Esophagus (tissue), 2 donors: ENCODE measurements around the gene ATP5F1D. TPM values are rescaled to one million over a fixed set of nuclear protein-coding genes. Genes with fewer than 3 reads are reported as not detected.

ENCODE experiments used
- H3K27ac ChIP-seq, 2 donors: one replicate each; pipeline ENCODE4 v1.5.1; 2013; ENCODE audit warnings: low read depth in 2 of 2, mild to moderate bottlenecking in 2 of 2, inconsistent platforms in 1 of 2, low read length in 1 of 2, moderate library complexity in 1 of 2
- H3K27me3 ChIP-seq, 2 donors: one replicate each; pipeline ENCODE4 v1.6.1; 2013; ENCODE audit warnings: low read length in 2 of 2, control low read depth in 1 of 2, mild to moderate bottlenecking in 1 of 2; ENCODE audit not compliant: insufficient read depth in 2 of 2, control insufficient read depth in 1 of 2
- H3K36me3 ChIP-seq, 2 donors: one replicate each; pipeline ENCODE4 v1.6.1; 2013; ENCODE audit warnings: low read length in 1 of 2; ENCODE audit not compliant: control insufficient read depth in 2 of 2, insufficient read depth in 2 of 2
- H3K4me1 ChIP-seq, 2 donors: one replicate each; pipeline ENCODE4 v1.6.1; 2013; ENCODE audit warnings: low read length in 1 of 2; ENCODE audit not compliant: control insufficient read depth in 2 of 2, insufficient read depth in 2 of 2
- H3K4me3 ChIP-seq, 2 donors: one replicate each; pipeline ENCODE4 v1.5.1; 2013; ENCODE audit warnings: low read length in 2 of 2, mild to moderate bottlenecking in 2 of 2, low read depth in 1 of 2, moderate library complexity in 1 of 2
- H3K9me3 ChIP-seq, 2 donors: one replicate each; pipeline ENCODE4 v1.6.1; 2013; ENCODE audit warnings: mild to moderate bottlenecking in 2 of 2, low read depth in 1 of 2, low read length in 1 of 2, moderate library complexity in 1 of 2; ENCODE audit not compliant: control insufficient read depth in 2 of 2, insufficient read depth in 1 of 2
- WGBS, 2 donors: extraction: QIAGEN DNeasy Blood & Tissue Kit; methylation state at CpG; one replicate each; pipeline ENCODE4 v1.1.7; 2013; 5-methylcytosine and 5-hydroxymethylcytosine counted together
- polyA plus RNA-seq, 2 donors: library from polyadenylated mRNA; stranded (reverse); fragments of 200-250 nt; gene quantifications; one replicate each; pipeline ENCODE4 v1.2.3, GENCODE V29; 2013
- donor health status: healthy with polysubstance abuse.
- donor health status: Bipolar disorder and iron deficiency.

The ATP5F1D gene
- polyA plus RNA-seq, 2 donors = 234 to 289 TPM

DNA sequence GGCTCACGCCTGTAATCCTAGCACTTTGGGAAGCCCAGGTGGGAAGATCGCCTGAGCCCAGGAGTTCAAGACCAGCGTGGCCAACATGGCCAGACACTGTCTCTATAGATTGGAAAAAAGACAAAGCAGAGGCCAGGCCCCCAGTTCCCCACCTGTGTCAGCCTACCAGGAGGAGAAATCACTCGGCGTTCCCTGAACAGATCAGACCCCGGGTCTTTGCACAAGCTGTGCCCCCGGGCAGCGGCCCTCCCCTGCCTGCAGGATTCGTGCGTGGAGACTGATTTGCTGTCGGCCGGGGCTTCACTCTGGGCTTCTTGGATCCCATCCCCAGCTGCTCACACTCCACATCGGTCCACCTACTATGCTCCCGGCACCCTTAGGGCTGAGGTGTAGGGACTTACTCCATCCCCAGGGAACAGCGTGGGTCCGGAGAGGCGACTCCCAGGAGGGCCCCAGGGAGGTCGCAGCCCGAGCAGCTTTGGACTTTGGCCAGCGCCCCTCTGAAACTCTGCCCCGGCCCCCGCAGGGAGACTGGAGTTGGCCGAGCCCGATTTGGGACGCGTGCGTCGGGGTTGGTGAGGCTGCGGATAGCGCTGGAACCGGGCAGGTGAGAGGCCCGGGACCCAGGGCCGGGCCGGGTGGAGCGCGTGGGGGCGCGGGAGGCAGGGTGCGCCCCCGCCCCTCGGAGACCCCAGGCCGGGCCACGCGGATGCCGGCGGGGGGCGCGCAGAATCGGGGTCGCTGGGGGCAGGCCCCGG is 43.6 kb downstream of the ATP5F1D start:
- no peaks in the 10 kb centered on the region for H3K9me3 ChIP-seq
- peaks cover 20 to 25% of the 10 kb centered on the region in 2 donors for H3K4me1 ChIP-seq
- peaks cover 0 to 2% of the 10 kb centered on the region in 2 donors for H3K36me3 ChIP-seq
- WGBS, 2 donors = 19 to 23% methylated on average over 51 of the region's 51 CpGs
- H3K4me3 ChIP-seq = peak overlapping the region in 1 of 2 donors; percentile 40
- H3K27me3 ChIP-seq = peaks cover 0 to 26% of the 10 kb centered on the region in 2 donors
- peak overlapping the region in 1 of 2 donors; percentile 81 for H3K27ac ChIP-seq

DNA sequence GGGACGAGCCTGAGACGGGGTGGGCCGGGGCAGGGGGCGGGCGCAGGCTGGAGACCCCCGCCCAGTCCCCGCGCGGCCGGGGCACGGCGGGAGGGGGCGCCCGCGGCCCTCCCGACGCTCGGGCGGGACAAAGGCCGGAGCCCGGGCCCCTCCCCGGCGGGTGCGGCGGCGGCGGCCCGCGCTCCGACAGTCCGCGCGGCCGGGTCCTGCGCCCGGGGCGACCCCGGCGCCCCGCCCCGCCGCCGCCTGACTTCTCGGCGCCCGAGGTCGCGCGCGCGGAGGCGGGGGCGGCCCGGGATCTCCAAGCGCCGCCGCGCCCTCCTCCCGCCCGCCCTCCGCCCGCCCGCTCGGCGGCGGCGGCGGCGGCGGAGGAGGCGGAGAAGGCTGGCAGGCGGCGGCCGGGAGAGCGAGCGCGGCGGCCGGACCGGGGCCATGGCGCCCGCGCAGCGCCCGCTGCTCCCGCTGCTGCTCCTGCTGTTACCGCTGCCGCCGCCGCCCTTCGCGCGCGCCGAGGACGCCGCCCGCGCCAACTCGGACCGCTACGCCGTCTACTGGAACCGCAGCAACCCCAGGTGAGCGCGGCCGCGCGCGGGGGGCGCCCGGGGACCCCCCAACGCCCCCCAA is 44.3 kb downstream of the ATP5F1D start, which contains the start of gene EFNA2:
Gene EFNA2 (plus strand): TSS at position 137 of the 624 bp plus-strand sequence. CDS start 296 bp downstream, at position 433.
- peaks cover 0 to 26% of the 10 kb centered on the region in 2 donors for H3K27me3 ChIP-seq
- peaks cover 20 to 29% of the 10 kb centered on the region in 2 donors for H3K4me1 ChIP-seq
- WGBS, 2 donors = 1% methylated on average over 39 to 113 of the region's 113 CpGs
- H3K36me3 ChIP-seq = no peaks in the 10 kb centered on the region
- peak within 1 kb of the TSS; percentile 57 to 81 for H3K27ac ChIP-seq
- no peaks in the 10 kb centered on the region for H3K9me3 ChIP-seq
- H3K4me3 ChIP-seq = peak within 1 kb of the TSS; percentile 28 to 40

DNA sequence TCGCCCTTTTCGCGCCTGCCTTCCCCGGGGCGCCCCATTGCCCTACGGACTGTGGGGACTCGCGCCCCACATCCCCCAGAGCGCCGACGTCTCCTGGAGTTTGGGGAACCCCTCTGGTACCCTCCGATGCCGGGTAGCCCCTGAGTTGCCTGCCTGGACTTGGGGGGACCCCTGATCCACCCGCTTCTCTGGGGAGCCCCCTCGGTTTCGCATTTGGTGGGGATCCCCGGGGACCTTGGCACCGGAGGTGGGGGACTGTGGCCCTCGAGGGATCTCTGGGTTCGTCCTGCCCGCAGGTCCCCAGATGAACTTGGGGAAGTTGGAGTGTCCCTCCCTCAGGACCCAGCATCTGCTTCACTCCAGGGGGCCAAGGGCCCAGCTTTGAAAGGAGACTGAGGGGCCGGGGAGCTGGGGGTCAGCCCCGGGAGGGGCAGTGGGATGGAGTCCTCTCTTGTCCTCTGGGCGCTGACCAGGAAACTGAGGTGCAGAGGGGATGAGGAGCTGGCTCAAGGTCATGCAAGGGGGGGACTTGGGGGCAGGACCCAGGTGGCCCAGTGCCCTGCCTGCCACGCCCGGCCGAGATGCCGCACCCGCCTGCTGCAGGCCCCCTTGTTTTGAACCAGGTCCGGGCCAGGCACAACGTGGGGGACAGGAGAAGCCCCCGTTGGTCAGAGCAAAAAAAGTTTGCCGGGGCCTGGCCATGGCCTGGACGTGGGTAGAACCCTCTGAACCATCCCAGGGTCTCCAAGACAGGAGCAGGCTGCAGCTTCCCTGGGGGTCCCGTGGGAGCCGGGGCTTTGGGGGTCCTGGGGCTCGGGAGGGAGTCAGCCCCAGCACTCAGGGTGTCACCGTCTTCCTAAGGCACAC is 45.2 kb downstream of the ATP5F1D start:
- H3K9me3 ChIP-seq = no peaks in the 10 kb centered on the region
- H3K36me3 ChIP-seq = no peaks in the 10 kb centered on the region
- H3K27ac ChIP-seq = no peak overlapping the region
- WGBS, 2 donors = 23 to 31% methylated on average over 35 to 38 of the region's 38 CpGs
- peaks cover 20 to 29% of the 10 kb centered on the region in 2 donors for H3K4me1 ChIP-seq
- peak overlapping the region in 1 of 2 donors; percentile 40 for H3K4me3 ChIP-seq
- peaks cover 0 to 26% of the 10 kb centered on the region in 2 donors for H3K27me3 ChIP-seq

DNA sequence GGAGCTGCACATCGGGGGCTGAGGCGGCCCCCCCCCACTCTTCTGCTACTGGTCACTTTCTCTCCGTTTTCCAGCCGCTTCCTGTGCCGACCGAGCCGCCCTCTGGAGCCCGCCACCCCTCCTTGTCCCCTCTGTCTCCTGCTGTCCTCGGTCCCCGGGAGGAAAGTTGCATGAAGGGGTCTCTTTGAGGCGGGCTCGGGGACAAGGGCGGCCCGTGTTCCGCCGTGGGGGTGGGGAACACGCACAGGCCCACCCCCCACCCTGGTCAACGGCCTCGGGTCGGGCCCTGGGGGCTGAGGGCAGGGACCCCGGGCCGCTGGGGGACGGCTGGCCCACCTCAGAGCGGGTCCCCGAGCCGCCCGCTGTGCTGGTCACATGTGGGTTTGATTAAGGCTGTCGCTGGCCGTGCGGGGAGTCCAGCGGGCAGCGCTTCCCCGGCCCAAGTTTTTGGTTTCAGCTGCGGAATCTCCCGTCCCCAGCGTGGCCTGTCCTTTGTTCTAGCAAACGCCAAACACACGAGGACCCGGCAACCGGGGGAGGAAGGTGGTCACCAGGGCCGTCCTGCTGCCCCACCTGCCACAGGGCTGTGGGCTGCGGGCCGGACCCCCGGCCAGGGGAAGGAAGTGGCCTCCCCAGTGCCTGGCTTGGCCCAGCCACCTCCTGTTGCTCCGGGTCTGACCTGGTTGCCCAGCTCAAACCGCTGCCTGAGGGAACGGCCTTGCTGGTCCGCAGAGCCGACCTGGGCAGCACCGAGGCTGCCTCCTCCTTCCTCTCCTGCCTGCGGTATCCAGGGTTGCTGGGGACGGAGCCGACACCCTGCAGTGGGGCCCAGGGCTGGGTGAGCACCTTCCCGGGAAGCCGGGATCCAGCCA is 46.0 kb downstream of the ATP5F1D start:
- Histone ChIP-seq H3K27me3 (peaks cover 0 to 26% of the 10 kb centered on the region in 2 donors), H3K4me3 (no peak overlapping the region), H3K36me3 (no peaks in the 10 kb centered on the region), H3K9me3 (no peaks in the 10 kb centered on the region), H3K27ac (no peak overlapping the region), H3K4me1 (peaks cover 20 to 29% of the 10 kb centered on the region in 2 donors)
- WGBS, 2 donors = 31 to 32% methylated on average over 50 to 55 of the region's 55 CpGs

DNA sequence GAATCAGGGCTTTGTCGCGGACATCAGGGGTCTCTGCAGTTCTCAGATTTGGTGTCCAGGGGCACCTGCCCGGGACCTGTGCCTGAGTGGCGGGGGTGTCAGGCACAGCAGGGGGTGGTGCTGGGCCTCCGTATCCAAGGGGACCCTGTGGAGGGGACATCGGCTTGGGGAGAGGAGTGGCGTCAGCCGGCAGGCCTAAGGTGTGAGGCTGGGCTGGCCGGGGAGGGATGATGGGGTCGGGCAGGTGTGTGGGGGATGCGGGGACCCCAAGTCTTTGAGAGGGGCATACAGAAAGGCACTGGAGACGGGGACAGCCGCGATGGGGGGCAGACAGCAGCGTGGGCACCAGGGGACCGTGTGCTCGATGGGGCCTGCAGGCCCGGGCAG is 46.7 kb downstream of the ATP5F1D start:
- 80 to 85% methylated on average over 14 to 18 of the region's 18 CpGs for WGBS, 2 donors
- Histone ChIP-seq H3K36me3 (no peaks in the 10 kb centered on the region), H3K27me3 (peaks cover 0 to 29% of the 10 kb centered on the region in 2 donors), H3K4me1 (peaks cover 18 to 29% of the 10 kb centered on the region in 2 donors), H3K4me3 (no peak overlapping the region), H3K27ac (no peak overlapping the region), H3K9me3 (no peaks in the 10 kb centered on the region)

DNA sequence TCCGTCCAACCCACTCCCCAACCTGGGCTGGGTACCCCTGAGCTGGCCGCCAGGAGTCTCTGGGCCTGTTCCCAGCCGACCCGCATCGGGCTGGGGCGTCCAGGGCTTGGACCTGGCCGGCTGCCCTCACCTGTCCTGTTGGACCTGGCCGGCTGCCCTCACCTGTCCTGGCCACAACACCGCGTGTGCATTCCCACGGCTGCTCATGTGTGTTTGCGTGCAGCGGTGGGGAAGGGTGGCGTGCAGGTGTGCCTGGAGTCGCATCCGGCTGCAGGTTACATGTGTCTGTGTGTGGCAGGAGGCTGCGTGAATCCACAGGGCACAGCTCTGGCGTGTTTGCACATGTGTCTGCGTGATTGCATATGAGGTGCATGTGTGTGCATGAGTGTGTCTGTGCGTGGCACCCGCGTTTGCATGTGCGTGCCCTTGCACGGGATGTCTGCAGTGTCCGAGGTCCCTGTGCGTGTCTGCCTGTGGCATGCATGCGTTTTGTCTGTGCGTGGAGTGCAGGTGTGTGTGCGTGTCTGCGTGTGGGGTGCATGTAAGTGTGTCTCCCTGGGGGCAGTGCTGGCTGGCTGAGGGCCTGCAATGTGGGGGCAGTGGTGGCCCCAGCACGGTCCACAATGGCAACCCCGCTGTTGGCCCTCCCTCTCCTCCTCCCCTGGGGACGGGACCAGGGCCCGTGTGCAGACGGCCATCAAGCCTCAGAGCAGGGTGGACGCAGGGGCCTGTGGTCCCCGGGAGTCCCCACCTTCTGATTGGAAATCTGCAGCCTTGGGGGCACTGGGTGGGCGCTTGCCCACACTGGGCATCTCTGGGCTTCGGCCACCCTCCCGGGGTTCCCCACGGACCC is 47.5 kb downstream of the ATP5F1D start:
- no peak overlapping the region for H3K4me3 ChIP-seq
- peaks cover 0 to 29% of the 10 kb centered on the region in 2 donors for H3K27me3 ChIP-seq
- 61 to 67% methylated on average over 36 to 41 of the region's 41 CpGs for WGBS, 2 donors
- H3K9me3 ChIP-seq = no peaks in the 10 kb centered on the region
- H3K27ac ChIP-seq = no peak overlapping the region
- H3K4me1 ChIP-seq = peaks cover 11 to 23% of the 10 kb centered on the region in 2 donors
- no peaks in the 10 kb centered on the region for H3K36me3 ChIP-seq

DNA sequence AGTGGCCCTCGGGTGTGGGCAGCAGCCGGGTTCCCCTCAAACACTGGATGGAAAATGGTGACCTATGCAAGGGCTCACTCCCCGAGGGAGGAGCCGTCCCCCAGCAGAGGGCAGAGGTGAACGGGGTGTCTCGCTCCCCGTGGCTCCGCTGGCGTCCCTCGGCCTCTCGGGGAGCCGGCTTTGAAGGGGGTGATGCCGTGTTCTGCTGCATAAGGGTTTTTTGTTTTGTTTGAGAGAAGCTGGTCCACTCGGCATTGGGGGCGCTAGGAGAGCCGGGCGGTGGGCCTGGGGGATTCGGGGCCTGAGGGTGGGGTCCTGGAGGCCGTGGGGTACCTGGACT is 48.1 kb downstream of the ATP5F1D start:
- peaks cover 11 to 19% of the 10 kb centered on the region in 2 donors for H3K4me1 ChIP-seq
- 67 to 69% methylated on average over 19 of the region's 19 CpGs for WGBS, 2 donors
- peaks cover 0 to 29% of the 10 kb centered on the region in 2 donors for H3K27me3 ChIP-seq
- H3K27ac ChIP-seq = no peak overlapping the region
- H3K36me3 ChIP-seq = no peaks in the 10 kb centered on the region
- H3K4me3 ChIP-seq = no peak overlapping the region
- H3K9me3 ChIP-seq = no peaks in the 10 kb centered on the region

DNA sequence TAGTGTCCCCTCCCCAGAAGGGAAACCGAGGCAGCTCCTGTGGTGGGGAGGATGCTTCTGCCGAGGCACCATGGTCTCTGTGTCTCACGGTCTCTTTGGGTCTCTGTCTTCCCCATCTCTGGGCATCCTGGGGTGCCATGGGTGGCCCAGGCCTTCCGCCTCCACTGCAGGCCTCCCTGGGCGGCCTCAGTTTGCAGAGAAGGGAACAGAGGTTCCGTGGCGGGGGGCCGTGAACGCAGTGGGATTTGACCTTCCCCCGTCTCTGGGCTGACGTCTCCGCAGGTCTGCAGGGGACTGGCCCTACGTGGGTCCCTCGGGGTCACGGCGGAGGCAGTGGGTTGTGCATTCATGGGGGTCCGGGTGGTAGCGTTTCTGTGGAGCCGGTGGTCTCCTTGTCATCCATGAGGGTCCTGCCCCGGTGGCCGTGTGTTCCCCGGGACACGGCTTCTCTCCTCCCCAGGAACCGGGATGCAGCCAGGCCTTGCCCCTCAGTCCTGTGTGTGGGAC is 48.7 kb downstream of the ATP5F1D start:
- Histone ChIP-seq H3K27ac (no peak overlapping the region), H3K27me3 (peaks cover 0 to 26% of the 10 kb centered on the region in 2 donors), H3K36me3 (no peaks in the 10 kb centered on the region), H3K4me3 (no peak overlapping the region), H3K4me1 (peaks cover 12 to 15% of the 10 kb centered on the region in 2 donors), H3K9me3 (no peaks in the 10 kb centered on the region)
- 83 to 85% methylated on average over 20 to 24 of the region's 24 CpGs for WGBS, 2 donors
